ENCODE results near the gene CFAP45.
A peak's percentile ranks its signal among the peaks of the same experiment; 100 is the strongest.

CFAP45 gene

GRCh38 chr1:159892944-159893343, 7.0 kb downstream of the CFAP45 start:
- Histone ChIP-seq H3K4me1 (ENCODE audit: control insufficient read depth in 1 of 2, insufficient read depth in 1 of 2, low read depth in 1 of 2, low read length in 1 of 2) (peaks cover 56 to 67% of the 10 kb centered on the region in 2 experiments), H3K27me3 (no peaks in the 10 kb centered on the region), H3K9me3 (no peaks in the 10 kb centered on the region), H3K27ac (peak overlapping the region; percentile 28), H3K4me3 (ENCODE audit: low read depth in 1 of 2, low read length in 1 of 2) (no peak overlapping the region), H3K36me3 (no peaks in the 10 kb centered on the region)
- TF ChIP-seq CTCF (IDR thresholded peaks at IDR 0.05) = no peak

GRCh38 chr1:159891275-159892157, 8.4 kb downstream of the CFAP45 start:
- no peaks in the 10 kb centered on the region for H3K27me3 ChIP-seq
- TF ChIP-seq CTCF (IDR thresholded peaks at IDR 0.05) = peak; percentile 98
- H3K4me1 ChIP-seq (ENCODE audit: control insufficient read depth in 1 of 2, insufficient read depth in 1 of 2, low read depth in 1 of 2, low read length in 1 of 2) = peaks cover 43 to 60% of the 10 kb centered on the region in 2 experiments
- H3K36me3 ChIP-seq = no peaks in the 10 kb centered on the region
- H3K27ac ChIP-seq = peak overlapping the region; percentile 59
- no peaks in the 10 kb centered on the region for H3K9me3 ChIP-seq
- no peak overlapping the region for H3K4me3 ChIP-seq (ENCODE audit: low read depth in 1 of 2, low read length in 1 of 2)

- Histone ChIP-seq H3K27ac (peak overlapping the region; percentile 77), H3K9me3 (no peaks in the 10 kb centered on the region), H3K4me3 (ENCODE audit: low read depth in 1 of 2, low read length in 1 of 2) (peak overlapping the region; percentile 26 to 38), H3K27me3 (no peaks in the 10 kb centered on the region), H3K4me1 (ENCODE audit: control insufficient read depth in 1 of 2, insufficient read depth in 1 of 2, low read depth in 1 of 2, low read length in 1 of 2) (peaks cover 32 to 49% of the 10 kb centered on the region in 2 experiments), H3K36me3 (no peaks in the 10 kb centered on the region)
- no peak for TF ChIP-seq CTCF (IDR thresholded peaks at IDR 0.05)
These were observed 9.6 kb downstream of the CFAP45 start for GRCh38 chr1:159890390-159890789.

- Histone ChIP-seq H3K4me1 (ENCODE audit: control insufficient read depth in 1 of 2, insufficient read depth in 1 of 2, low read depth in 1 of 2, low read length in 1 of 2) (peaks cover 27 to 44% of the 10 kb centered on the region in 2 experiments), H3K27me3 (no peaks in the 10 kb centered on the region), H3K27ac (peak overlapping the region; percentile 77), H3K36me3 (no peaks in the 10 kb centered on the region), H3K4me3 (ENCODE audit: low read depth in 1 of 2, low read length in 1 of 2) (peak overlapping the region; percentile 26 to 38), H3K9me3 (no peaks in the 10 kb centered on the region)
- TF ChIP-seq CTCF (IDR thresholded peaks at IDR 0.05) = peak; percentile 13
These were observed 10.1 kb downstream of the CFAP45 start for GRCh38 chr1:159889821-159890252.

GRCh38 chr1:159889202-159889601, 10.8 kb downstream of the CFAP45 start:
- H3K4me1 ChIP-seq (ENCODE audit: control insufficient read depth in 1 of 2, insufficient read depth in 1 of 2, low read depth in 1 of 2, low read length in 1 of 2) = peaks cover 27 to 44% of the 10 kb centered on the region in 2 experiments
- no peak for TF ChIP-seq CTCF (IDR thresholded peaks at IDR 0.05)
- no peaks in the 10 kb centered on the region for H3K36me3 ChIP-seq
- no peaks in the 10 kb centered on the region for H3K27me3 ChIP-seq
- H3K27ac ChIP-seq = peak overlapping the region; percentile 77
- H3K4me3 ChIP-seq (ENCODE audit: low read depth in 1 of 2, low read length in 1 of 2) = peak overlapping the region in 1 of 2 experiments; percentile 38
- H3K9me3 ChIP-seq = no peaks in the 10 kb centered on the region
